ENCODE results near the gene CFAP299.

- TF ChIP-seq, protein P1, sequence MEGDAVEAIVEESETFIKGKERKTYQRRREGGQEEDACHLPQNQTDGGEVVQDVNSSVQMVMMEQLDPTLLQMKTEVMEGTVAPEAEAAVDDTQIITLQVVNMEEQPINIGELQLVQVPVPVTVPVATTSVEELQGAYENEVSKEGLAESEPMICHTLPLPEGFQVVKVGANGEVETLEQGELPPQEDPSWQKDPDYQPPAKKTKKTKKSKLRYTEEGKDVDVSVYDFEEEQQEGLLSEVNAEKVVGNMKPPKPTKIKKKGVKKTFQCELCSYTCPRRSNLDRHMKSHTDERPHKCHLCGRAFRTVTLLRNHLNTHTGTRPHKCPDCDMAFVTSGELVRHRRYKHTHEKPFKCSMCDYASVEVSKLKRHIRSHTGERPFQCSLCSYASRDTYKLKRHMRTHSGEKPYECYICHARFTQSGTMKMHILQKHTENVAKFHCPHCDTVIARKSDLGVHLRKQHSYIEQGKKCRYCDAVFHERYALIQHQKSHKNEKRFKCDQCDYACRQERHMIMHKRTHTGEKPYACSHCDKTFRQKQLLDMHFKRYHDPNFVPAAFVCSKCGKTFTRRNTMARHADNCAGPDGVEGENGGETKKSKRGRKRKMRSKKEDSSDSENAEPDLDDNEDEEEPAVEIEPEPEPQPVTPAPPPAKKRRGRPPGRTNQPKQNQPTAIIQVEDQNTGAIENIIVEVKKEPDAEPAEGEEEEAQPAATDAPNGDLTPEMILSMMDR (IDR thresholded peaks at IDR 0.05), result no peak
- TF ChIP-seq POLR2A (IDR thresholded peaks at IDR 0.05), result no peak
These were observed 102.5 kb downstream of the CFAP299 start for GRCh38 chr4:80438016-80438415.

Data from right lobe of liver (tissue), 4 donors.